H1 (cell line): Measurements from ENCODE around the gene ACTR2. TPM values are rescaled to one million over a fixed set of nuclear protein-coding genes. Genes with fewer than 3 reads are reported as not detected.

Experiments used
- CTCF ChIA-PET: fragments of 300-600 bp; sonication (Branson Sonifier 250); formaldehyde crosslinking; loops from one replicate; lab custom pipeline; 2021; ENCODE audit not compliant: partially characterized antibody; lab: Charles Lee
- POLR2A ChIA-PET: fragments of 300-600 bp; sonication (Branson Sonifier 250); formaldehyde crosslinking; loops from one replicate; lab custom pipeline; 2021; ENCODE audit warnings: inconsistent platforms; ENCODE audit not compliant: partially characterized antibody; lab: Charles Lee
- DNase-seq, 2 experiments: peaks; one replicate each; pipeline versions ENCODE4 v3.0.0 to v3.0.0-alpha.2; 2010 to 2022; ENCODE audit warnings: low spot score in 2 of 2, low read depth in 1 of 2, mixed read lengths in 1 of 2
- FAIRE-seq: peaks from 2 replicates; lab custom pipeline; 2011; peaks lifted over from hg19 to GRCh38; lab: Jason Lieb, UNC
- H2AFZ ChIP-seq: 2 replicates; pipeline ENCODE4 v1.8.1; 2012; ENCODE audit warnings: low read length, inconsistent platforms
- H2AK5ac ChIP-seq: 2 replicates; pipeline ENCODE4 v1.6.1; 2013; ENCODE audit warnings: low read depth, low read length
- H2BK120ac ChIP-seq: replicated peaks from 2 replicates; pipeline ENCODE3; 2013; ENCODE audit warnings: low read depth, low read length, inconsistent platforms
- H2BK12ac ChIP-seq: 2 replicates; pipeline ENCODE4 v1.6.1; 2013; ENCODE audit warnings: low read depth, low read length
- H2BK15ac ChIP-seq: 2 replicates; pipeline ENCODE4 v1.6.1; 2013; ENCODE audit warnings: low read length
- H2BK20ac ChIP-seq: 2 replicates; pipeline ENCODE4 v1.6.1; 2013; ENCODE audit warnings: low read length
- H2BK5ac ChIP-seq: 2 replicates; pipeline ENCODE4 v1.6.1; 2013; ENCODE audit warnings: low read depth, low read length
- H3K14ac ChIP-seq: 2 replicates; pipeline ENCODE4 v1.6.1; 2013; ENCODE audit warnings: inconsistent platforms; ENCODE audit not compliant: insufficient read length
- H3K18ac ChIP-seq: 2 replicates; pipeline ENCODE4 v1.6.1; 2013; ENCODE audit warnings: low read length; ENCODE audit errors: extremely low read depth
- H3K23ac ChIP-seq: 2 replicates; pipeline ENCODE4 v1.6.1; 2013; ENCODE audit warnings: inconsistent platforms; ENCODE audit not compliant: insufficient read length
- H3K23me2 ChIP-seq: 2 replicates; pipeline ENCODE4 v1.6.1; 2013; ENCODE audit warnings: low read depth, low read length
- H3K27ac ChIP-seq: 2 replicates; pipeline ENCODE4 v1.6.1; 2011; ENCODE audit warnings: low read depth, low read length, inconsistent platforms
- H3K27me3 ChIP-seq, 4 experiments: replicated peaks in 1 of 4; 1 replicate in 1 of 4; 2 replicates in 3 of 4; pipeline versions ENCODE4 v1.6.1 to v1.8.1; 2011 to 2013; ENCODE audit warnings: low read length in 3 of 4, mild to moderate bottlenecking in 3 of 4, inconsistent platforms in 2 of 4, mixed read lengths in 2 of 4, moderate library complexity in 1 of 4; ENCODE audit not compliant: control insufficient read depth in 3 of 4, insufficient read depth in 3 of 4; ENCODE audit errors: extremely low read depth in 1 of 4
- H3K36me3 ChIP-seq, 4 experiments: 2 replicates each; pipeline versions ENCODE4 v1.6.1 to v1.8.1; 2011 to 2013; ENCODE audit warnings: mild to moderate bottlenecking in 4 of 4, low read length in 3 of 4, moderate library complexity in 2 of 4, control low read depth in 1 of 4, inconsistent platforms in 1 of 4; ENCODE audit not compliant: insufficient read depth in 4 of 4, control insufficient read depth in 2 of 4
- H3K4ac ChIP-seq: replicated peaks from 2 replicates; pipeline ENCODE3; 2013; ENCODE audit warnings: low read length, low read depth, mixed read lengths, inconsistent platforms; ENCODE audit not compliant: insufficient read length
- H3K4me1 ChIP-seq, 4 experiments: replicated peaks in 1 of 4; 1 replicate in 1 of 4; 2 replicates in 3 of 4; pipeline versions ENCODE4 v1.6.1 to v1.8.1; 2011 to 2013; ENCODE audit warnings: low read length in 3 of 4, inconsistent platforms in 2 of 4, mixed read lengths in 1 of 4; ENCODE audit not compliant: insufficient read depth in 4 of 4, control insufficient read depth in 3 of 4
- H3K4me2 ChIP-seq, 2 experiments: 2 replicates each; pipeline versions ENCODE4 v1.6.1 to v1.8.1; 2011 to 2013; ENCODE audit warnings: low read depth in 2 of 2, low read length in 2 of 2, control low read depth in 1 of 2, inconsistent platforms in 1 of 2, mild to moderate bottlenecking in 1 of 2; ENCODE audit not compliant: insufficient read depth in 1 of 2
- H3K4me3 ChIP-seq, 4 experiments: fragments of 200-600, 300-600 bp in 1 of 4; sonication (generic), shearing (Covaris generic), sonication (Bioruptor Twin) in 1 of 4; 2 replicates each; pipeline versions ENCODE4 v1.5.1 to v1.8.1; 2011 to 2016; ENCODE audit warnings: low read length in 4 of 4, low read depth in 3 of 4, control low read depth in 2 of 4, inconsistent platforms in 2 of 4, mild to moderate bottlenecking in 2 of 4, mixed read lengths in 1 of 4, moderate library complexity in 1 of 4; ENCODE audit not compliant: insufficient read depth in 2 of 4; ENCODE audit errors: extremely low read depth in 1 of 4
- H3K56ac ChIP-seq: replicated peaks from 2 replicates; pipeline ENCODE3; 2013; ENCODE audit warnings: low read depth, mild to moderate bottlenecking, mixed read lengths, low read length, inconsistent platforms; ENCODE audit not compliant: insufficient read length
- H3K79me1 ChIP-seq: 2 replicates; pipeline ENCODE4 v1.6.1; 2013; ENCODE audit warnings: low read depth, low read length, control low read depth
- H3K79me2 ChIP-seq, 2 experiments: 2 replicates each; pipeline versions ENCODE4 v1.6.1 to v1.8.1; 2012 to 2013; ENCODE audit warnings: low read length in 2 of 2, mild to moderate bottlenecking in 2 of 2, inconsistent platforms in 1 of 2; ENCODE audit not compliant: insufficient read depth in 2 of 2, control insufficient read depth in 1 of 2
- H3K9ac ChIP-seq, 4 experiments: replicated peaks in 1 of 4; 1 replicate in 1 of 4; 2 replicates in 3 of 4; pipeline versions ENCODE4 v1.6.1 to v1.8.1; 2011 to 2013; ENCODE audit warnings: low read depth in 3 of 4, low read length in 3 of 4, control low read depth in 2 of 4, mild to moderate bottlenecking in 2 of 4, moderate library complexity in 2 of 4, inconsistent platforms in 1 of 4; ENCODE audit errors: extremely low read depth in 1 of 4
- H3K9me3 ChIP-seq, 2 experiments: 2 replicates each; pipeline versions ENCODE4 v1.6.1 to v1.8.1; 2012 to 2013; ENCODE audit warnings: mild to moderate bottlenecking in 2 of 2, moderate library complexity in 2 of 2, control low read depth in 1 of 2, inconsistent platforms in 1 of 2, low read depth in 1 of 2, low read length in 1 of 2, mixed read lengths in 1 of 2; ENCODE audit not compliant: insufficient read depth in 2 of 2
- H4K20me1 ChIP-seq, 2 experiments: replicated peaks in 1 of 2; 2 replicates each; pipeline versions ENCODE3 to v1.8.1; 2011 to 2013; ENCODE audit warnings: inconsistent platforms in 2 of 2, low read length in 2 of 2, mild to moderate bottlenecking in 1 of 2; ENCODE audit not compliant: insufficient read depth in 2 of 2, control insufficient read depth in 1 of 2
- H4K5ac ChIP-seq: 2 replicates; pipeline ENCODE4 v1.6.1; 2013; ENCODE audit warnings: low read length, low read depth, mixed read lengths, inconsistent platforms; ENCODE audit not compliant: insufficient read length
- H4K8ac ChIP-seq: 2 replicates; pipeline ENCODE4 v1.8.0; 2013; ENCODE audit warnings: mild to moderate bottlenecking, moderate library complexity, low read length, inconsistent platforms; ENCODE audit not compliant: insufficient read depth; ENCODE audit errors: extremely low read depth
- H4K91ac ChIP-seq: replicated peaks from 2 replicates; pipeline ENCODE3; 2013; ENCODE audit warnings: low read length, mixed read lengths, inconsistent platforms; ENCODE audit not compliant: insufficient read length
- KDM4A ChIP-seq: IDR thresholded peaks from one replicate; pipeline ENCODE4 v1.7.1; 2012; ENCODE audit warnings: low read depth, mild to moderate bottlenecking, moderate library complexity, low read length, inconsistent platforms; ENCODE audit not compliant: severe bottlenecking
- NANOG ChIP-seq: IDR thresholded peaks from 2 replicates; pipeline ENCODE4 v1.6.1; 2011; ENCODE audit warnings: low read length, low read depth, mild to moderate bottlenecking, inconsistent platforms; ENCODE audit not compliant: insufficient read depth, poor library complexity, severe bottlenecking
- SIRT6 ChIP-seq: IDR thresholded peaks from one replicate; pipeline ENCODE4 v1.7.1; 2012; ENCODE audit warnings: low read length, inconsistent platforms
- SP2 ChIP-seq: IDR thresholded peaks from 2 replicates; pipeline ENCODE4 v1.6.1; 2012; ENCODE audit warnings: mild to moderate bottlenecking, low read length, inconsistent platforms
- SRF ChIP-seq: IDR thresholded peaks from 2 replicates; pipeline ENCODE4 v1.6.1; 2011; ENCODE audit warnings: mild to moderate bottlenecking, low read depth, low read length, moderate library complexity
- SUZ12 ChIP-seq: fragments of 200-600 bp; sonication (generic); IDR thresholded peaks from 2 replicates; pipeline ENCODE4 v1.6.1; 2012; ENCODE audit warnings: mild to moderate bottlenecking, inconsistent platforms, low read length, moderate library complexity, mixed read lengths
- WGBS, 2 experiments: shearing (Covaris generic) in 1 of 2; methylation state at CpG; one replicate each; pipeline versions ENCODE4 v1.1.6 to v1.1.7; 2013 to 2015; ENCODE audit warnings: low lambda C conversion rate in 2 of 2, mixed read lengths in 2 of 2, inconsistent platforms in 1 of 2, low coverage in 1 of 2, missing lambda C conversion rate in 1 of 2; ENCODE audit not compliant: insufficient replicate concordance in 2 of 2, insufficient coverage in 1 of 2, insufficient read length in 1 of 2; ENCODE audit errors: extremely low coverage in 1 of 2, missing lambda C conversion rate in 1 of 2; 5-methylcytosine and 5-hydroxymethylcytosine counted together
- polyA plus RNA-seq, 7 experiments: library from polyadenylated mRNA; depleted of rRNA in 3 of 7; stranded (reverse) in 5 of 7; unstranded in 2 of 7; fragments of >200 nt in 5 of 7; fragments of 200-250 nt in 2 of 7; gene quantifications; 1 replicate in 5 of 7; 2 replicates in 1 of 7; 4 replicates in 1 of 7; pipeline versions ENCODE4 v1.2.1 to v1.2.3, GENCODE V29; 2011 to 2013; ENCODE audit warnings: missing spikeins in 2 of 7, mixed read lengths in 2 of 7
- total RNA-seq: library from RNA; stranded (reverse); fragmentation: NEBNext Ultra II Directional; extraction: Animal tissue kit (Norgen Biotek cat#: 25700); gene quantifications from 2 replicates; pipeline ENCODE4 v1.2.1, GENCODE V29; 2021

Gene ACTR2
- total and polyA plus RNA-seq, 2 of the 8 experiments (the other 6 are each of a cell fraction or from before 2014, with no cell fraction given): 28.3 to 171 TPM

DNA sequence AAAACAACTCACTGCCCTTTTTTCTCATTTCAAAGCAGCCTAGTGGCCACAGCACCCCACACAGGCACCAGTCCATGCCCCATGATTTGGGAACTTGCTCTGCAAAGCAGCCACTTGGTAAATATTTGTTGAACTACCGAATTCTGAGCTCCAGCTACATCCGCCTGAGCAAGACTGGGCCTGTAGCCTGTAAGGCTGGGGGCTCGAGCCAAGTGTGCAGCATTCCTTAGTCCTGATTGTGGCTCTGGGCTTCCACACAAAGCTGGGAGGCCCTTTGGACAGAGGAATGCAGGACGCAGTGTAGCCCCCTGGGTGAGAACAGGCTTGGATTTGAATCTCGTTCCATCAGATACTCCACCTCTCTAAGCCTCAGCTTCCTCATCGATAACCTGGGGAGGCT lies 88.4 kb downstream of the ACTR2 start:
- Histone ChIP-seq H3K9me3 (no peaks in the 10 kb centered on the region), H2BK15ac (no peak overlapping the region), H2BK120ac (no peak overlapping the region), H3K23ac (no peak overlapping the region), H2BK5ac (no peak overlapping the region), H3K14ac (no peak overlapping the region), H2AK5ac (no peak overlapping the region), H4K5ac (no peak overlapping the region), H2AFZ (no peak overlapping the region), H4K8ac (no peak overlapping the region), H3K27me3 (no peaks in the 10 kb centered on the region), H4K20me1 (peaks cover 0 to 4% of the 10 kb centered on the region in 2 experiments), H3K4me1 (no peaks in the 10 kb centered on the region), H3K56ac (no peak overlapping the region), H3K18ac (no peak overlapping the region), H3K23me2 (no peaks in the 10 kb centered on the region), H3K36me3 (peaks cover 0 to 6% (median 0%) of the 10 kb centered on the region in 4 experiments; a peak in 1 of 8 replicates), H3K4me2 (no peak overlapping the region), H3K79me1 (no peaks in the 10 kb centered on the region; the same call in 1 of the 2 replicates), H3K9ac (no peak overlapping the region), H4K91ac (no peak overlapping the region), H3K27ac (no peak overlapping the region), H2BK12ac (no peak overlapping the region), H3K4me3 (no peak overlapping the region), H2BK20ac (no peak overlapping the region), H3K79me2 (no peaks in the 10 kb centered on the region), H3K4ac (no peak overlapping the region)
- CTCF ChIA-PET: interaction anchor here (0.8 to 1.3 kb wide), 4 partner anchors 19 to 226 kb away, joined by 3 to 5 read pairs (median 4); no protein-coding TSS in a partner anchor
- POLR2A ChIA-PET: no interaction called here
- WGBS, 2 experiments: 76% methylated on average over 6 of the region's 6 CpGs; no CpG with 5 or more reads in 1 of the 2 experiments
- TF ChIP-seq SUZ12 (no peak), SIRT6 (no peak), SP2 (no peak), NANOG (no peak), SRF (no peak), KDM4A (no peak)
- FAIRE-seq (no peak), DNase-seq (no peak)
